ENCODE measurements around the gene EFCAB10. TPM values are rescaled to one million over a fixed set of nuclear protein-coding genes. Genes with fewer than 3 reads are reported as not detected.
A peak's percentile ranks its signal among the peaks of the same experiment; 100 is the strongest.
"Not testable (repeated sequence)": the region's sequence is repeated elsewhere in the genome, so short reads cannot be mapped to it uniquely, and the experiment has no call there.

The EFCAB10 gene
- total RNA-seq, 1 donor from 2014 or later = not detected

GRCh38 chr7:105521717-105522463 is 59.4 kb downstream of the EFCAB10 start, which contains the start of gene PUS7:
TSS of gene PUS7 (minus strand) at chr7:105522271. CDS start at chr7:105508512, 13,759 bp downstream.
- no peaks in the 10 kb centered on the region for H3K27me3 Mint-ChIP-seq (ENCODE audit: low read depth)
- TF ChIP-seq, protein P1, sequence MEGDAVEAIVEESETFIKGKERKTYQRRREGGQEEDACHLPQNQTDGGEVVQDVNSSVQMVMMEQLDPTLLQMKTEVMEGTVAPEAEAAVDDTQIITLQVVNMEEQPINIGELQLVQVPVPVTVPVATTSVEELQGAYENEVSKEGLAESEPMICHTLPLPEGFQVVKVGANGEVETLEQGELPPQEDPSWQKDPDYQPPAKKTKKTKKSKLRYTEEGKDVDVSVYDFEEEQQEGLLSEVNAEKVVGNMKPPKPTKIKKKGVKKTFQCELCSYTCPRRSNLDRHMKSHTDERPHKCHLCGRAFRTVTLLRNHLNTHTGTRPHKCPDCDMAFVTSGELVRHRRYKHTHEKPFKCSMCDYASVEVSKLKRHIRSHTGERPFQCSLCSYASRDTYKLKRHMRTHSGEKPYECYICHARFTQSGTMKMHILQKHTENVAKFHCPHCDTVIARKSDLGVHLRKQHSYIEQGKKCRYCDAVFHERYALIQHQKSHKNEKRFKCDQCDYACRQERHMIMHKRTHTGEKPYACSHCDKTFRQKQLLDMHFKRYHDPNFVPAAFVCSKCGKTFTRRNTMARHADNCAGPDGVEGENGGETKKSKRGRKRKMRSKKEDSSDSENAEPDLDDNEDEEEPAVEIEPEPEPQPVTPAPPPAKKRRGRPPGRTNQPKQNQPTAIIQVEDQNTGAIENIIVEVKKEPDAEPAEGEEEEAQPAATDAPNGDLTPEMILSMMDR (IDR thresholded peaks at IDR 0.05; ENCODE audit: unreplicated experiment) = no peak
- H3K9me3 Mint-ChIP-seq = peaks cover 3% of the 10 kb centered on the region
- no peaks in the 10 kb centered on the region for H3K36me3 Mint-ChIP-seq
- H3K27ac Mint-ChIP-seq = peak within 1 kb of the TSS; percentile 97
- H3K4me3 Mint-ChIP-seq = peak within 1 kb of the TSS; percentile 98
- H3K4me1 Mint-ChIP-seq = peaks cover 9% of the 10 kb centered on the region
- DNase-seq (ENCODE audit: low spot score in 2 of 2, unreplicated experiment in 2 of 2) = peak; percentile 77 to 84

DNA sequence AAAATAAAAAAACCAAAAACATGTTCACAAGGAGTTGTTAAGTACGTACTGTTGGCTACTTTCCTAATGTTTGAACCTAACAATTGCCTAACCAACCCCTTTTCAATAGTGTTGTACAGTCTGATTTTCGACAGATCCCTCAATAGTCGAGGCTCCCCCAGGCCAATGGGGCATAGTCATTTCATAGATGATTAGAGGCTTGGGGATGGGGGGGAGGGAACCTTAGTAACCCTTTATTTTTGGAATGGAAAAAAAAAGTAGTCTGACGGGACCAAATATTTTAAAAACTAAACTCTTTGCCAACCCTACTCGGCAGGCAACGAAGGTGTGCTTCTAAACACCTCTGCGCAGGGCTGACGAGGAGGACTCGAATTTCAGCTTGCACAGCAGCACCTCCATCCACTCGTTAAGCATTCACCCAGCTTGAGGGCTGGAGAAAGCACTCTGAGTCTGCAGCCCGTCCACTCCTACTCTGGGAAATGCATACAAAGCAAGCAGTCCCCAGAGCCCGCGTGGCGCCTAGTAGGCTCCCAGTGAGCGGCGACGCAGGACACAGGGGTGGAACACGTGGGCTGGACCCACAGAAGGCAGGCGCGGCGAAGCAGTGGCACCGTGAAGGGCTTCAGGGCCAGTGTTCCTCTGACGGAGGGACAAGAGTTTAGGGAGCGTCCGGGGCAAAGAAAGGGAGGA is 60.1 kb downstream of the EFCAB10 start:
- Mint-ChIP-seq H3K27me3 (ENCODE audit: low read depth) (no peaks in the 10 kb centered on the region), H3K27ac (peak overlapping the region; percentile 97), H3K36me3 (no peaks in the 10 kb centered on the region), H3K4me3 (peak overlapping the region; percentile 98), H3K9me3 (peaks cover 3% of the 10 kb centered on the region), H3K4me1 (peaks cover 9% of the 10 kb centered on the region)
- TF ChIP-seq, protein P1 (IDR thresholded peaks at IDR 0.05; ENCODE audit: unreplicated experiment) = no peak
- DNase-seq (ENCODE audit: low spot score in 2 of 2, unreplicated experiment in 2 of 2) = peak; percentile 33 to 61

GRCh38 chr7:105520620-105521019 is 60.7 kb downstream of the EFCAB10 start:
- DNase-seq (ENCODE audit: low spot score in 2 of 2, unreplicated experiment in 2 of 2); H3K27ac Mint-ChIP-seq; H3K36me3 Mint-ChIP-seq; H3K27me3 Mint-ChIP-seq (ENCODE audit: low read depth); H3K9me3 Mint-ChIP-seq; H3K4me1 Mint-ChIP-seq: not testable (repeated sequence)
- H3K4me3 Mint-ChIP-seq = peak overlapping the region; percentile 33

- no peaks in the 10 kb centered on the region for H3K9me3 Mint-ChIP-seq
- peak overlapping the region; percentile 38 for H3K4me3 Mint-ChIP-seq
- peaks cover 9% of the 10 kb centered on the region for H3K4me1 Mint-ChIP-seq
- H3K36me3 Mint-ChIP-seq = peaks cover 5% of the 10 kb centered on the region
- no peak overlapping the region for H3K27ac Mint-ChIP-seq
- TF ChIP-seq, protein P1 (IDR thresholded peaks at IDR 0.05; ENCODE audit: unreplicated experiment) = no peak
- no peak for DNase-seq (ENCODE audit: low spot score in 2 of 2, unreplicated experiment in 2 of 2)
- H3K27me3 Mint-ChIP-seq (ENCODE audit: low read depth) = no peaks in the 10 kb centered on the region
These were observed 61.9 kb downstream of the EFCAB10 start for GRCh38 chr7:105519353-105519752.

GRCh38 chr7:105515610-105516009 is 65.7 kb downstream of the EFCAB10 start:
- H3K9me3 Mint-ChIP-seq; H3K27me3 Mint-ChIP-seq (ENCODE audit: low read depth); DNase-seq (ENCODE audit: low spot score in 2 of 2, unreplicated experiment in 2 of 2); H3K4me3 Mint-ChIP-seq; H3K4me1 Mint-ChIP-seq; H3K36me3 Mint-ChIP-seq; H3K27ac Mint-ChIP-seq: not testable (repeated sequence)

Other genes with a start within 250 kb of the EFCAB10 start
- gene SRPK2, start 192.6 kb downstream of the EFCAB10 start, total RNA-seq = 43.8 to 51.4 TPM (median 45.3 TPM) in 3 replicates
- gene PUS7, start 59.2 kb downstream of the EFCAB10 start, total RNA-seq = 15.5 to 20.0 TPM (median 16.9 TPM) in 3 replicates
- 25.3 to 28.5 TPM (median 26.3 TPM) in 3 replicates for gene RINT1, start 49.3 kb downstream of the EFCAB10 start, total RNA-seq